Brain microvascular endothelial cell (primary cell): ENCODE data around the gene SPTA1.

Source experiments
- DNase-seq: peaks from one replicate; pipeline ENCODE4 v3.0.0-alpha.2; 2020
- H3K27ac ChIP-seq: fragments of 250-450 bp; sonication (Bioruptor Pico); 2 replicates; pipeline ENCODE4 v1.5.1; 2020; ENCODE audit warnings: mild to moderate bottlenecking, moderate library complexity
- H3K27me3 ChIP-seq: fragments of 250-450 bp; sonication (Bioruptor Pico); replicated peaks from 2 replicates; pipeline ENCODE4 v1.5.1; 2020; ENCODE audit warnings: mild to moderate bottlenecking
- H3K36me3 ChIP-seq: fragments of 250-450 bp; sonication (Bioruptor Pico); replicated peaks from 2 replicates; pipeline ENCODE4 v1.5.1; 2020; ENCODE audit warnings: mild to moderate bottlenecking
- H3K4me3 ChIP-seq: 2 replicates; pipeline ENCODE4 v1.5.1; 2011; ENCODE audit warnings: low read depth, mild to moderate bottlenecking, control low read depth, low read length, moderate library complexity
- in situ Hi-C: cut with HindIII; loops from 2 replicates; pipeline ENCODE4 v1.10.0; 2017; ENCODE audit warnings: low sequenced_read_pairs, low pct_ligation_motif_present
- TF ChIP-seq, protein P1 (sequence below): IDR thresholded peaks from 2 replicates; pipeline ENCODE4 v1.5.1; 2011; ENCODE audit warnings: low read depth, mild to moderate bottlenecking, moderate library complexity, low read length, control low read depth, inconsistent platforms; ENCODE audit errors: missing control alignments

SPTA1 gene

GRCh38 chr1:158728510-158729225, 42.2 kb upstream of the SPTA1 start:
- TF ChIP-seq, protein P1, sequence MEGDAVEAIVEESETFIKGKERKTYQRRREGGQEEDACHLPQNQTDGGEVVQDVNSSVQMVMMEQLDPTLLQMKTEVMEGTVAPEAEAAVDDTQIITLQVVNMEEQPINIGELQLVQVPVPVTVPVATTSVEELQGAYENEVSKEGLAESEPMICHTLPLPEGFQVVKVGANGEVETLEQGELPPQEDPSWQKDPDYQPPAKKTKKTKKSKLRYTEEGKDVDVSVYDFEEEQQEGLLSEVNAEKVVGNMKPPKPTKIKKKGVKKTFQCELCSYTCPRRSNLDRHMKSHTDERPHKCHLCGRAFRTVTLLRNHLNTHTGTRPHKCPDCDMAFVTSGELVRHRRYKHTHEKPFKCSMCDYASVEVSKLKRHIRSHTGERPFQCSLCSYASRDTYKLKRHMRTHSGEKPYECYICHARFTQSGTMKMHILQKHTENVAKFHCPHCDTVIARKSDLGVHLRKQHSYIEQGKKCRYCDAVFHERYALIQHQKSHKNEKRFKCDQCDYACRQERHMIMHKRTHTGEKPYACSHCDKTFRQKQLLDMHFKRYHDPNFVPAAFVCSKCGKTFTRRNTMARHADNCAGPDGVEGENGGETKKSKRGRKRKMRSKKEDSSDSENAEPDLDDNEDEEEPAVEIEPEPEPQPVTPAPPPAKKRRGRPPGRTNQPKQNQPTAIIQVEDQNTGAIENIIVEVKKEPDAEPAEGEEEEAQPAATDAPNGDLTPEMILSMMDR, result no peak

DNA sequence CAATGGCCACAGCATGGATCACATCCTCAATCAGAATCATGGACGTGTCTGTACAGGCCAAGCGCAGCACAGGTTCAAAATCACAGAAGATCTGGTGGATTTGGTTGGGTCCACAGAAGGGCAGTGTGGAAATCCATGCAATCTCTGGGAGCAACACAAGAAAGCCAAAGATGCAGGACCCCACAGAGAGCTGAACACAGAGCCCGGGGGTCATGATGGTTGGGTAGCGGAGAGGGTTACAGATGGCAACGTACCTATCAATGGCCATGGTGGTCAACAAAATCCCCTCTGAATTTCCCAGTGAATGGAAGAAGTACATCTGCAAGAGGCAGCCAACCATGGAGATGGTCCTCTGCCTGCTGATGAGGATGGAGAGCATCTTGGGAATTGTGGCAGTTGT, 37.9 kb upstream of the SPTA1 start:
- no peak for DNase-seq
- in situ Hi-C loops, result no loop called here
- H3K27me3 ChIP-seq, result no peaks in the 10 kb centered on the region
- TF ChIP-seq, protein P1, result no peak
- no peak overlapping the region for H3K27ac ChIP-seq
- H3K4me3 ChIP-seq, result no peak overlapping the region
- no peaks in the 10 kb centered on the region for H3K36me3 ChIP-seq

More at GRCh38 chr1:158728510-158729225, 42.2 kb upstream of the SPTA1 start:
- in situ Hi-C loops, result no loop called here
- Histone ChIP-seq H3K27me3 (no peaks in the 10 kb centered on the region), H3K27ac (no peak overlapping the region), H3K36me3 (no peaks in the 10 kb centered on the region), H3K4me3 (no peak overlapping the region)
- DNase-seq, result no peak

DNA sequence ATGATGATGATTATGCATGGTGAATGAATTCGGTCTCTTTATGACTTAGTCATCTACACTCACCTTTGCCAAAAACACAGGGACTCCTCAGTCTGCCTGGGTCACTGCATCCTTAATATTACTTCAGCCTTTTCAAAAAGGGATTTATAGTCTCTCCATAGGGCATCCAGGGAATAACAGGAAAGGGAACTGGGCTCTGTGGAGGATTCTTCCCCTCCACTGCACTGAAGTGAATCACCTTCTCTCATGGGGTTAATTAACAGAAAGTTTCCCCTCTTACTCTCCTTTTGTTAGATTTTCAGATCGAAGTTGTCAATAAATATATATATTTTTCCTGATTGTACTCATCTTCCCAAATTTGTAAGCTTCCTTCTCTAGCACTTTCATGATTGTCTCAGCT, 34.1 kb upstream of the SPTA1 start, which contains the start of gene OR6K3:
TSS of gene OR6K3 (minus strand) at position 101 of the 400 bp plus-strand sequence. CDS start 2,605 bp downstream, outside the sequence.
- DNase-seq, result no peak
- Histone ChIP-seq H3K36me3 (no peaks in the 10 kb centered on the region), H3K4me3 (no peak within 1 kb of the TSS), H3K27me3 (no peaks in the 10 kb centered on the region), H3K27ac (no peak within 1 kb of the TSS)
- TF ChIP-seq, protein P1, result no peak
- in situ Hi-C loops, result no loop called here

DNA sequence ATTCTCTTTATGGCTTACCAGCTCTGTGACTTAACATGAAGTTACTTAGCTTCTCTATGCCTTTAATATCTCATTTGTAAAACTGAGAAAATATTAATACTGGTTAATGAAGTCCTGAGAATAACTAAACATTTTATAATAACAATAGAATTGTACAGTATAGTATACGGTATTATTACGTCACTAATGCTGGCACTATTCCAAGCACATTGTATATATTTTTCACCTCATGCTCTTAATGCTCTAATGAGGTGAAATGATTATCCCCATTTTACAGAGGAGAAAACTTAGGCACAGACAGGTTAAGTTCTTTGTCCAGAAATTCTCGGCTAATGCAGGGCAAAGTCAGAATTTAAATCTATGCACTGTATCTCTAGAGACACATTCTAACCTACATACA, 33.1 kb upstream of the SPTA1 start:
- no peak overlapping the region for H3K27ac ChIP-seq
- in situ Hi-C loops, result no loop called here
- TF ChIP-seq, protein P1, result no peak
- no peak for DNase-seq
- no peaks in the 10 kb centered on the region for H3K27me3 ChIP-seq
- H3K4me3 ChIP-seq, result no peak overlapping the region
- H3K36me3 ChIP-seq, result no peaks in the 10 kb centered on the region

DNA sequence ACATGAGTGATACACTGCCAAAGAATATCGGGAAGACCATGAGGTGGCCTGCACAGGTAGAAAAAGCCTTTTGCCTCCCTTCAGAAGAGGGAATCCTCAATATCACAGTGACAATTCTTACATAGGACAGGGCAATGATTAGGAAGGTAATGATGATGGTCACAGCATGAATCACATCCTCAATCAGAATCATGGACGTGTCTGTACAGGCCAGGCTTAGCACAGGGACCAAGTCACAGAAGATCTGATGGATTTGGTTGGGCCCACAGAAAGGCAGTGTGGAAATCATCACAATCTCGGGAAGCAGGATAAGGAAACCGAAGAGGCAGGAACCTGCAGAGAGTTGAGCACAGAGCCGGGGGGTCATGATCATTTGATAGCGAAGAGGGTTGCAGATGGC, 30.8 kb upstream of the SPTA1 start:
- in situ Hi-C loops, result no loop called here
- Histone ChIP-seq H3K36me3 (no peaks in the 10 kb centered on the region), H3K4me3 (no peak overlapping the region), H3K27me3 (no peaks in the 10 kb centered on the region), H3K27ac (no peak overlapping the region)
- TF ChIP-seq, protein P1, result no peak
- no peak for DNase-seq

- Histone ChIP-seq H3K4me3 (no peak overlapping the region), H3K27ac (no peak overlapping the region), H3K27me3 (no peaks in the 10 kb centered on the region), H3K36me3 (no peaks in the 10 kb centered on the region)
- DNase-seq, result no peak
- in situ Hi-C loops, result no loop called here
- TF ChIP-seq, protein P1, result no peak
Measured at GRCh38 chr1:158716335-158716734, 29.8 kb upstream of the SPTA1 start.
